OCI-LY3 (cell line): ENCODE data around the gene CADM2.

ENCODE experiments used
- CTCF ChIP-seq: fragments of 200-600, 300-600 bp; sonication (generic); IDR thresholded peaks from 2 replicates; pipeline ENCODE4 v1.5.1; 2014; ENCODE audit warnings: antibody characterized with exemption, low read length, low read depth
- EZH2phosphoT487 ChIP-seq: fragments of 200-600 bp; shearing (Covaris generic); IDR thresholded peaks from 2 replicates; pipeline ENCODE4 v1.6.1; 2018; ENCODE audit warnings: antibody characterized with exemption, mixed run types, low read depth

GRCh38 chr3:85432081-85432480, 473.3 kb downstream of the CADM2 start:
- no peak for TF ChIP-seq CTCF
- no peak for TF ChIP-seq EZH2phosphoT487
